Smooth muscle cell (in vitro differentiated cells): Measurements from ENCODE around the gene ERCC2. TPM values are rescaled to one million over a fixed set of nuclear protein-coding genes. Genes with fewer than 3 reads are reported as not detected.

ENCODE experiments used
- DNase-seq: peaks from one replicate; lab custom pipeline; 2025; ENCODE audit not compliant: unreplicated experiment; lab: John Stamatoyannopoulos, UW
- H2AFZ ChIP-seq: fragments of 200-600 bp; sonication (generic); 2 replicates; pipeline ENCODE4 v1.6.0; 2016; ENCODE audit warnings: antibody characterized with exemption, low read depth, mild to moderate bottlenecking
- H3F3A ChIP-seq: fragments of 200-600 bp; sonication (generic); 2 replicates; pipeline ENCODE4 v1.6.0; 2017; ENCODE audit warnings: antibody characterized with exemption, low read depth
- H3K27ac ChIP-seq: fragments of 200-600 bp; sonication (generic); 2 replicates; pipeline ENCODE4 v1.5.1; 2016; ENCODE audit warnings: low read depth, mild to moderate bottlenecking
- H3K27me3 ChIP-seq: fragments of 200-600 bp; sonication (generic); 2 replicates; pipeline ENCODE4 v1.6.1; 2016; ENCODE audit warnings: low read depth, mild to moderate bottlenecking
- H3K36me3 ChIP-seq: fragments of 200-600 bp; sonication (generic); 2 replicates; pipeline ENCODE4 v1.5.1; 2016; ENCODE audit warnings: low read depth
- H3K4me1 ChIP-seq: fragments of 200-600 bp; sonication (generic); 2 replicates; pipeline ENCODE4 v1.5.1; 2016; ENCODE audit warnings: low read depth
- H3K4me2 ChIP-seq: fragments of 200-600 bp; sonication (generic); 2 replicates; pipeline ENCODE4 v1.6.0; 2016; ENCODE audit warnings: mild to moderate bottlenecking
- H3K4me3 ChIP-seq: fragments of 200-600 bp; sonication (generic); 2 replicates; pipeline ENCODE4 v1.5.1; 2016; ENCODE audit warnings: mild to moderate bottlenecking
- H3K79me2 ChIP-seq: fragments of 200-600 bp; sonication (generic); 2 replicates; pipeline ENCODE4 v1.6.0; 2016; ENCODE audit warnings: low read depth, mild to moderate bottlenecking
- H3K9ac ChIP-seq: fragments of 200-600 bp; sonication (generic); 2 replicates; pipeline ENCODE4 v1.6.0; 2016; ENCODE audit warnings: low read depth
- H3K9me3 ChIP-seq: fragments of 200-600 bp; sonication (generic); replicated peaks from 2 replicates; pipeline ENCODE4 v1.5.1; 2016; ENCODE audit warnings: low read depth
- H4K20me1 ChIP-seq: fragments of 200-600 bp; sonication (generic); 2 replicates; pipeline ENCODE4 v1.6.0; 2016; ENCODE audit warnings: low read depth
- CTCF ChIP-seq: fragments of 200-600 bp; sonication (generic); IDR thresholded peaks from 2 replicates; pipeline ENCODE4 v1.5.1; 2017; ENCODE audit warnings: borderline replicate concordance, mild to moderate bottlenecking, antibody characterized with exemption; ENCODE audit not compliant: insufficient read depth, poor library complexity, severe bottlenecking
- WGBS: methylation state at CpG from one replicate; pipeline ENCODE4 v1.1.7; 2016; ENCODE audit warnings: low lambda C conversion rate; 5-methylcytosine and 5-hydroxymethylcytosine counted together
- polyA plus RNA-seq: library from polyadenylated mRNA; unstranded; fragments of >200 nt; fragmentation: Nextera tagmentation; extraction: Ambion mirVana; gene quantifications from 2 replicates; pipeline ENCODE4 v1.2.1, GENCODE V29; 2016
- total RNA-seq: library from RNA; depleted of rRNA; stranded (reverse); fragments of >200 nt; gene quantifications from 2 replicates; pipeline ENCODE4 v1.2.3, GENCODE V29; 2014

The ERCC2 gene
- total and polyA plus RNA-seq, 2 experiments from 2014 or later = 13.4 to 14.6 TPM

GRCh38 chr19:45306518-45307027 is 63.8 kb downstream of the ERCC2 start:
- Histone ChIP-seq H3K36me3 (no peaks in the 10 kb centered on the region), H3K9ac (no peak overlapping the region), H3F3A (no peaks in the 10 kb centered on the region), H3K4me3 (no peak overlapping the region), H3K79me2 (no peaks in the 10 kb centered on the region), H4K20me1 (no peaks in the 10 kb centered on the region), H3K4me2 (no peak overlapping the region), H2AFZ (no peak overlapping the region), H3K9me3 (no peaks in the 10 kb centered on the region), H3K4me1 (no peaks in the 10 kb centered on the region), H3K27ac (no peak overlapping the region), H3K27me3 (no peaks in the 10 kb centered on the region)
- DNase-seq = no peak
- no peak for TF ChIP-seq CTCF
- 89% methylated on average over 17 of the region's 18 CpGs for WGBS

GRCh38 chr19:45306040-45306439 is 64.3 kb downstream of the ERCC2 start:
- Histone ChIP-seq H3K9ac (no peak overlapping the region), H3K9me3 (no peaks in the 10 kb centered on the region), H3F3A (no peaks in the 10 kb centered on the region), H3K36me3 (no peaks in the 10 kb centered on the region), H3K4me1 (no peaks in the 10 kb centered on the region), H4K20me1 (no peaks in the 10 kb centered on the region), H3K27ac (no peak overlapping the region), H2AFZ (no peak overlapping the region), H3K27me3 (no peaks in the 10 kb centered on the region), H3K4me2 (no peak overlapping the region), H3K79me2 (no peaks in the 10 kb centered on the region), H3K4me3 (no peak overlapping the region)
- no peak for DNase-seq
- no peak for TF ChIP-seq CTCF
- WGBS = 72% methylated on average over 9 of the region's 9 CpGs

- no peak for TF ChIP-seq CTCF
- Histone ChIP-seq H3K4me1 (no peaks in the 10 kb centered on the region), H3K27ac (no peak overlapping the region), H2AFZ (no peak overlapping the region), H3K4me3 (no peak overlapping the region), H3F3A (no peaks in the 10 kb centered on the region), H4K20me1 (no peaks in the 10 kb centered on the region), H3K4me2 (no peak overlapping the region), H3K79me2 (no peaks in the 10 kb centered on the region), H3K27me3 (no peaks in the 10 kb centered on the region), H3K9me3 (no peaks in the 10 kb centered on the region), H3K36me3 (no peaks in the 10 kb centered on the region), H3K9ac (no peak overlapping the region)
- 62% methylated on average over 5 of the region's 5 CpGs for WGBS
- no peak for DNase-seq
Measured at GRCh38 chr19:45305421-45305820, 65.0 kb downstream of the ERCC2 start.

- Histone ChIP-seq H3K4me1 (no peaks in the 10 kb centered on the region), H3K4me2 (no peak overlapping the region), H3K36me3 (no peaks in the 10 kb centered on the region), H3K4me3 (no peak overlapping the region), H4K20me1 (no peaks in the 10 kb centered on the region), H3K79me2 (no peaks in the 10 kb centered on the region), H3F3A (no peaks in the 10 kb centered on the region), H2AFZ (no peak overlapping the region), H3K27me3 (no peaks in the 10 kb centered on the region), H3K27ac (no peak overlapping the region), H3K9me3 (no peaks in the 10 kb centered on the region), H3K9ac (no peak overlapping the region)
- DNase-seq = no peak
- TF ChIP-seq CTCF = no peak
- 93% methylated on average over 4 of the region's 4 CpGs for WGBS
Measured at GRCh38 chr19:45305007-45305406, 65.4 kb downstream of the ERCC2 start.
